ENCODE measurements around the gene UCK1. TPM values are rescaled to one million over a fixed set of nuclear protein-coding genes. Genes with fewer than 3 reads are reported as not detected.

UCK1 gene
- total and polyA plus RNA-seq, 2 of the 13 experiments (the other 11 are each of a cell fraction or from before 2014, with no cell fraction given) = 11.0 to 24.1 TPM

- no TSS peak for BruUV-seq (replicated peaks)
- Histone ChIP-seq H3K36me3 (replicated peaks in 1 of 2; ENCODE audit: control insufficient read depth in 1 of 2, insufficient read depth in 2 of 2, low read length in 2 of 2) (no peaks in the 10 kb centered on the region), H3K4me1 (ENCODE audit: insufficient read depth, low read length) (no peaks in the 10 kb centered on the region), H3K4me3 (replicated peaks in 1 of 3; ENCODE audit: insufficient read depth in 1 of 3, low read depth in 2 of 3, low read length in 3 of 3) (no peak overlapping the region), H3K4me2 (ENCODE audit: low read depth, low read length) (no peak overlapping the region), H3K79me2 (ENCODE audit: insufficient read depth, low read length) (no peaks in the 10 kb centered on the region), H2AFZ (ENCODE audit: low read length) (no peak overlapping the region), H3K27ac (ENCODE audit: extremely low read length, insufficient read depth, low read length) (no peak overlapping the region), H3K9me3 (ENCODE audit: low read length) (no peaks in the 10 kb centered on the region), H4K20me1 (ENCODE audit: insufficient read depth, low read length) (no peaks in the 10 kb centered on the region), H3K9ac (ENCODE audit: insufficient read depth, low read depth, low read length) (no peak overlapping the region), H3K27me3 (ENCODE audit: control insufficient read depth in 1 of 2, insufficient read depth in 2 of 2, low read length in 2 of 2) (no peaks in the 10 kb centered on the region)
- ChIA-PET CTCF (ENCODE audit: low intra/inter-chr PET ratio, low total read pairs) (no interaction called here), POLR2A (no interaction called here)
- TF ChIP-seq AGO2 (optimal IDR thresholded peaks at IDR 0.05; ENCODE audit: low read depth, low read length) = peak; percentile 39
- TF ChIP-seq ZSCAN25 (CRISPR knock-in tag; IDR thresholded peaks at IDR 0.05) = no peak
- no peak for DNase-seq (ENCODE audit: low spot score)
- FAIRE-seq = no peak
- in situ Hi-C loops (cut with HindIII; ENCODE audit: extremely low pct_ligation_motif_present, low pct_unique_long_range_greater_than_20kb) = no loop called here
- intact Hi-C loops (cut with micrococcal nuclease; ENCODE audit: unreplicated experiment) = no loop called here
- ATAC-seq = peak; percentile 62
- WGBS (ENCODE audit: low lambda C conversion rate) = 79% methylated on average over 4 of the region's 8 CpGs
These were observed 36.8 kb upstream of the UCK1 start for GRCh38 chr9:131567910-131568309.

GRCh38 chr9:131566158-131566557 lies 35.1 kb upstream of the UCK1 start:
- Histone ChIP-seq H4K20me1 (ENCODE audit: insufficient read depth, low read length) (no peaks in the 10 kb centered on the region), H3K27me3 (ENCODE audit: control insufficient read depth in 1 of 2, insufficient read depth in 2 of 2, low read length in 2 of 2) (no peaks in the 10 kb centered on the region), H3K27ac (ENCODE audit: extremely low read length, insufficient read depth, low read length) (no peak overlapping the region), H3K4me2 (ENCODE audit: low read depth, low read length) (no peak overlapping the region), H2AFZ (ENCODE audit: low read length) (no peak overlapping the region), H3K36me3 (replicated peaks in 1 of 2; ENCODE audit: control insufficient read depth in 1 of 2, insufficient read depth in 2 of 2, low read length in 2 of 2) (no peaks in the 10 kb centered on the region), H3K9me3 (ENCODE audit: low read length) (no peaks in the 10 kb centered on the region), H3K79me2 (ENCODE audit: insufficient read depth, low read length) (no peaks in the 10 kb centered on the region), H3K9ac (ENCODE audit: insufficient read depth, low read depth, low read length) (no peak overlapping the region), H3K4me3 (replicated peaks in 1 of 3; ENCODE audit: insufficient read depth in 1 of 3, low read depth in 2 of 3, low read length in 3 of 3) (no peak overlapping the region), H3K4me1 (ENCODE audit: insufficient read depth, low read length) (peaks cover 5% of the 10 kb centered on the region; the same call in 1 of the 2 replicates)
- FAIRE-seq (no peak), ATAC-seq (no peak), DNase-seq (ENCODE audit: low spot score) (no peak)
- no TSS peak for BruUV-seq (replicated peaks)
- CTCF ChIA-PET (ENCODE audit: low intra/inter-chr PET ratio, low total read pairs) = no interaction called here
- 84% methylated on average over 3 of the region's 3 CpGs for WGBS (ENCODE audit: low lambda C conversion rate)
- TF ChIP-seq, protein P1, sequence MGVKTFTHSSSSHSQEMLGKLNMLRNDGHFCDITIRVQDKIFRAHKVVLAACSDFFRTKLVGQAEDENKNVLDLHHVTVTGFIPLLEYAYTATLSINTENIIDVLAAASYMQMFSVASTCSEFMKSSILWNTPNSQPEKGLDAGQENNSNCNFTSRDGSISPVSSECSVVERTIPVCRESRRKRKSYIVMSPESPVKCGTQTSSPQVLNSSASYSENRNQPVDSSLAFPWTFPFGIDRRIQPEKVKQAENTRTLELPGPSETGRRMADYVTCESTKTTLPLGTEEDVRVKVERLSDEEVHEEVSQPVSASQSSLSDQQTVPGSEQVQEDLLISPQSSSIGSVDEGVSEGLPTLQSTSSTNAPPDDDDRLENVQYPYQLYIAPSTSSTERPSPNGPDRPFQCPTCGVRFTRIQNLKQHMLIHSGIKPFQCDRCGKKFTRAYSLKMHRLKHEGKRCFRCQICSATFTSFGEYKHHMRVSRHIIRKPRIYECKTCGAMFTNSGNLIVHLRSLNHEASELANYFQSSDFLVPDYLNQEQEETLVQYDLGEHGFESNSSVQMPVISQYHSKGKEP (CRISPR knock-in tag; IDR thresholded peaks at IDR 0.05) = no peak
- TF ChIP-seq NR2F6 (IDR thresholded peaks at IDR 0.05) (no peak), NR2F6 (CRISPR knock-in tag; IDR thresholded peaks at IDR 0.05) (no peak), RXRB (CRISPR knock-in tag; IDR thresholded peaks at IDR 0.05; ENCODE audit: borderline replicate concordance) (no peak), ZNF724P (CRISPR knock-in tag; IDR thresholded peaks at IDR 0.05; ENCODE audit: borderline replicate concordance) (no peak), ZNF704 (CRISPR knock-in tag; IDR thresholded peaks at IDR 0.05; ENCODE audit: borderline replicate concordance) (no peak), HES4 (CRISPR knock-in tag; IDR thresholded peaks at IDR 0.05; ENCODE audit: borderline replicate concordance) (no peak), THYN1 (CRISPR knock-in tag; IDR thresholded peaks at IDR 0.05; ENCODE audit: borderline replicate concordance, low read depth) (no peak), CHCHD3 (CRISPR knock-in tag; IDR thresholded peaks at IDR 0.05) (no peak), YY1 (IDR thresholded peaks at IDR 0.05; ENCODE audit: insufficient read depth, insufficient replicate concordance, low read depth, low read length) (no peak), FOXO4 (CRISPR knock-in tag; conservative IDR thresholded peaks at IDR 0.05) (no peak)
- intact Hi-C loops (cut with micrococcal nuclease; ENCODE audit: unreplicated experiment) (no loop called here), in situ Hi-C loops (cut with HindIII; ENCODE audit: extremely low pct_ligation_motif_present, low pct_unique_long_range_greater_than_20kb) (no loop called here)
- POLR2A ChIA-PET = no interaction called here

All from HepG2 (cell line).